Urinary bladder (tissue), 4 donors: ENCODE data around the gene NKX6-1. TPM values are rescaled to one million over a fixed set of nuclear protein-coding genes. Genes with fewer than 3 reads are reported as not detected.

ENCODE experiments used
- DNase-seq: peaks from one replicate; pipeline ENCODE4 v3.0.0-alpha.2; 2015; ENCODE audit errors: extremely low spot score
- H3K27ac ChIP-seq: one replicate; pipeline ENCODE4 v1.5.1; 2013; ENCODE audit warnings: low read depth, mild to moderate bottlenecking, moderate library complexity
- H3K36me3 ChIP-seq: one replicate; pipeline ENCODE4 v1.6.1; 2013; ENCODE audit warnings: mild to moderate bottlenecking, moderate library complexity; ENCODE audit not compliant: insufficient read depth
- H3K4me1 ChIP-seq: one replicate; pipeline ENCODE4 v1.6.1; 2013; ENCODE audit warnings: mild to moderate bottlenecking, moderate library complexity; ENCODE audit not compliant: insufficient read depth
- H3K4me3 ChIP-seq: one replicate; pipeline ENCODE4 v1.5.1; 2013; ENCODE audit warnings: low read depth, low read length
- WGBS: extraction: QIAGEN DNeasy Blood & Tissue Kit; methylation state at CpG from one replicate; pipeline ENCODE4 v1.1.7; 2013; 5-methylcytosine and 5-hydroxymethylcytosine counted together
- polyA plus RNA-seq: library from polyadenylated mRNA; stranded (reverse); fragments of 200-250 nt; gene quantifications from one replicate; pipeline ENCODE4 v1.2.3, GENCODE V29; 2013
- total RNA-seq: library from RNA; depleted of rRNA; stranded (reverse); fragments of >200 nt; gene quantifications from one replicate; pipeline ENCODE4 v1.2.3, GENCODE V29; 2014
- donor health status: healthy with polysubstance abuse.
- donor health status: healthy.

The NKX6-1 gene
- not detected for total RNA-seq
- polyA plus RNA-seq: 0.10 TPM

GRCh38 chr4:84498935-84499623 is at the start of gene NKX6-1:
Gene NKX6-1 (minus strand): TSS chr4:84499292. CDS start chr4:84498228, 1,064 bp downstream.
- WGBS: 1% methylated on average over 47 of the region's 47 CpGs
- no peak for DNase-seq
- no peak within 1 kb of the TSS for H3K27ac ChIP-seq
- no peaks in the 10 kb centered on the region for H3K36me3 ChIP-seq
- H3K4me3 ChIP-seq: peak within 1 kb of the TSS; percentile 30
- no peaks in the 10 kb centered on the region for H3K4me1 ChIP-seq

GRCh38 chr4:84547211-84547610 is 48.1 kb upstream of the NKX6-1 start:
- no peak for DNase-seq
- Histone ChIP-seq H3K4me3 (no peak overlapping the region), H3K36me3 (no peaks in the 10 kb centered on the region), H3K4me1 (no peaks in the 10 kb centered on the region), H3K27ac (no peak overlapping the region)
- WGBS: 85% methylated on average over 3 of the region's 3 CpGs

- no peaks in the 10 kb centered on the region for H3K4me1 ChIP-seq
- DNase-seq: no peak
- 61% methylated on average over 5 of the region's 5 CpGs for whole genome bisulfite sequencing
- no peak overlapping the region for H3K4me3 ChIP-seq
- H3K27ac ChIP-seq: no peak overlapping the region
- no peaks in the 10 kb centered on the region for H3K36me3 ChIP-seq
Observed at GRCh38 chr4:84545093-84545492, 46.0 kb upstream of the NKX6-1 start.

GRCh38 chr4:84535901-84536300 is 36.8 kb upstream of the NKX6-1 start:
- no peak for DNase-seq

GRCh38 chr4:84531689-84532088 is 32.6 kb upstream of the NKX6-1 start:
- Histone ChIP-seq H3K4me1 (no peaks in the 10 kb centered on the region), H3K27ac (no peak overlapping the region), H3K4me3 (no peak overlapping the region), H3K36me3 (no peaks in the 10 kb centered on the region)
- 71% methylated on average over 2 of the region's 2 CpGs for WGBS
- DNase-seq: no peak

More at GRCh38 chr4:84535901-84536300, 36.8 kb upstream of the NKX6-1 start:
- 90% methylated on average over 2 of the region's 2 CpGs for WGBS
- H3K36me3 ChIP-seq: no peaks in the 10 kb centered on the region
- H3K4me1 ChIP-seq: no peaks in the 10 kb centered on the region
- no peak overlapping the region for H3K4me3 ChIP-seq
- no peak overlapping the region for H3K27ac ChIP-seq

- H3K4me3 ChIP-seq: no peak overlapping the region
- H3K27ac ChIP-seq: no peak overlapping the region
- no peaks in the 10 kb centered on the region for H3K36me3 ChIP-seq
- WGBS: 25% methylated on average over 1 of the region's 1 CpG
- no peaks in the 10 kb centered on the region for H3K4me1 ChIP-seq
- no peak for DNase-seq
Observed at GRCh38 chr4:84530871-84531270, 31.8 kb upstream of the NKX6-1 start.

- Histone ChIP-seq H3K4me1 (no peaks in the 10 kb centered on the region), H3K4me3 (no peak overlapping the region), H3K36me3 (no peaks in the 10 kb centered on the region), H3K27ac (no peak overlapping the region)
- WGBS: 32% methylated on average over 1 of the region's 1 CpG
- no peak for DNase-seq
Observed at GRCh38 chr4:84530454-84530853, 31.4 kb upstream of the NKX6-1 start.

- no peak overlapping the region for H3K4me3 ChIP-seq
- 90% methylated on average over 2 of the region's 2 CpGs for WGBS
- no peaks in the 10 kb centered on the region for H3K36me3 ChIP-seq
- DNase-seq: no peak
- H3K4me1 ChIP-seq: no peaks in the 10 kb centered on the region
- no peak overlapping the region for H3K27ac ChIP-seq
Observed at GRCh38 chr4:84529169-84529751, 30.2 kb upstream of the NKX6-1 start.

- H3K4me3 ChIP-seq: no peak overlapping the region
- no peak overlapping the region for H3K27ac ChIP-seq
- no peaks in the 10 kb centered on the region for H3K36me3 ChIP-seq
- DNase-seq: no peak
- no peaks in the 10 kb centered on the region for H3K4me1 ChIP-seq
Observed at GRCh38 chr4:84527391-84527790, 28.3 kb upstream of the NKX6-1 start.

- no peaks in the 10 kb centered on the region for H3K4me1 ChIP-seq
- no peak overlapping the region for H3K27ac ChIP-seq
- H3K36me3 ChIP-seq: no peaks in the 10 kb centered on the region
- H3K4me3 ChIP-seq: no peak overlapping the region
- no peak for DNase-seq
- 70% methylated on average over 2 of the region's 2 CpGs for WGBS
Observed at GRCh38 chr4:84515075-84515474, 16.0 kb upstream of the NKX6-1 start.

- WGBS: 76% methylated on average over 5 of the region's 5 CpGs
- Histone ChIP-seq H3K36me3 (no peaks in the 10 kb centered on the region), H3K4me3 (no peak overlapping the region), H3K27ac (no peak overlapping the region), H3K4me1 (no peaks in the 10 kb centered on the region)
- no peak for DNase-seq
Observed at GRCh38 chr4:84512277-84512676, 13.2 kb upstream of the NKX6-1 start.

GRCh38 chr4:84511703-84512102 is 12.6 kb upstream of the NKX6-1 start:
- DNase-seq: no peak
- 78% methylated on average over 3 of the region's 3 CpGs for WGBS
- H3K27ac ChIP-seq: no peak overlapping the region
- no peak overlapping the region for H3K4me3 ChIP-seq
- H3K4me1 ChIP-seq: no peaks in the 10 kb centered on the region
- no peaks in the 10 kb centered on the region for H3K36me3 ChIP-seq

GRCh38 chr4:84507941-84508340 is 8.8 kb upstream of the NKX6-1 start:
- Histone ChIP-seq H3K4me3 (no peak overlapping the region), H3K4me1 (no peaks in the 10 kb centered on the region), H3K36me3 (no peaks in the 10 kb centered on the region), H3K27ac (no peak overlapping the region)
- DNase-seq: no peak
- WGBS: 67% methylated on average over 5 of the region's 5 CpGs

GRCh38 chr4:84504821-84505220 is 5.7 kb upstream of the NKX6-1 start:
- no peaks in the 10 kb centered on the region for H3K4me1 ChIP-seq
- WGBS: 93% methylated on average over 2 of the region's 2 CpGs
- no peak for DNase-seq
- H3K4me3 ChIP-seq: no peak overlapping the region
- no peaks in the 10 kb centered on the region for H3K36me3 ChIP-seq
- H3K27ac ChIP-seq: no peak overlapping the region
